Measurements from ENCODE around the gene FIBIN. TPM values are rescaled to one million over a fixed set of nuclear protein-coding genes. Genes with fewer than 3 reads are reported as not detected.
A peak's percentile ranks its signal among the peaks of the same experiment; 100 is the strongest.
"Not testable (repeated sequence)": the region's sequence is repeated elsewhere in the genome, so short reads cannot be mapped to it uniquely, and the experiment has no call there.

FIBIN gene
- total and polyA plus RNA-seq, 2 donors from 2014 or later = 14.5 to 85.4 TPM

GRCh38 chr11:26994631-26995095 is 751 bp downstream of the FIBIN start:
- H3K9ac ChIP-seq (ENCODE audit: low read length in 3 of 3) = peak overlapping the region; percentile 20 to 81 (median 57)
- TF ChIP-seq CTCF (IDR thresholded peaks at IDR 0.05; ENCODE audit: borderline replicate concordance, extremely low read depth, insufficient read depth) = no peak
- FAIRE-seq (no peak), DNase-seq (peak in 3 of 5 donors; percentile 11 to 85 (median 42))
- peaks cover 0 to 8% (median 0%) of the 10 kb centered on the region in 3 donors for H3K4me1 ChIP-seq (ENCODE audit: control insufficient read depth in 2 of 3, insufficient read depth in 2 of 3, low read depth in 1 of 3, low read length in 3 of 3)
- no peaks in the 10 kb centered on the region for H3K27me3 ChIP-seq (ENCODE audit: control insufficient read depth, insufficient read depth, low read length)
- H3K9me3 ChIP-seq (ENCODE audit: control insufficient read depth in 2 of 3, insufficient read depth in 1 of 3, low read length in 3 of 3) = no peaks in the 10 kb centered on the region
- intact Hi-C loops (cut with DNase I) = no loop called here
- peak overlapping the region; percentile 65 to 83 (median 79) for H3K4me3 ChIP-seq (ENCODE audit: low read length in 3 of 3)
- H3K27ac ChIP-seq (ENCODE audit: low read depth in 2 of 2, low read length in 2 of 2) = peak overlapping the region; percentile 34 to 63
- no peaks in the 10 kb centered on the region for H3K36me3 ChIP-seq (ENCODE audit: control insufficient read depth in 2 of 3, insufficient read depth in 3 of 3, low read length in 3 of 3)

- Histone ChIP-seq H3K4me3 (ENCODE audit: low read length in 3 of 3) (peak overlapping the region; percentile 5 to 83 (median 57)), H3K27me3 (ENCODE audit: control insufficient read depth, insufficient read depth, low read length) (no peaks in the 10 kb centered on the region), H3K4me1 (ENCODE audit: control insufficient read depth in 2 of 3, insufficient read depth in 2 of 3, low read depth in 1 of 3, low read length in 3 of 3) (peaks cover 0 to 8% (median 0%) of the 10 kb centered on the region in 3 donors), H3K36me3 (ENCODE audit: control insufficient read depth in 2 of 3, insufficient read depth in 3 of 3, low read length in 3 of 3) (no peaks in the 10 kb centered on the region), H3K9me3 (ENCODE audit: control insufficient read depth in 2 of 3, insufficient read depth in 1 of 3, low read length in 3 of 3) (no peaks in the 10 kb centered on the region), H3K27ac (ENCODE audit: low read depth in 2 of 2, low read length in 2 of 2) (no peak overlapping the region), H3K9ac (ENCODE audit: low read length in 3 of 3) (no peak overlapping the region)
- TF ChIP-seq CTCF (IDR thresholded peaks at IDR 0.05; ENCODE audit: borderline replicate concordance, extremely low read depth, insufficient read depth) = no peak
- FAIRE-seq = no peak
- no peak for DNase-seq
- intact Hi-C loops (cut with DNase I) = no loop called here
Observed at GRCh38 chr11:26995701-26996460, 2.0 kb downstream of the FIBIN start.

GRCh38 chr11:26997378-26997777 is 3.5 kb downstream of the FIBIN start:
- Histone ChIP-seq H3K4me1 (ENCODE audit: control insufficient read depth in 2 of 3, insufficient read depth in 2 of 3, low read depth in 1 of 3, low read length in 3 of 3) (peaks cover 0 to 8% (median 0%) of the 10 kb centered on the region in 3 donors), H3K27me3 (ENCODE audit: control insufficient read depth, insufficient read depth, low read length) (no peaks in the 10 kb centered on the region), H3K9ac (ENCODE audit: low read length in 3 of 3) (no peak overlapping the region), H3K27ac (ENCODE audit: low read depth in 2 of 2, low read length in 2 of 2) (no peak overlapping the region), H3K4me3 (ENCODE audit: low read length in 3 of 3) (no peak overlapping the region), H3K36me3 (ENCODE audit: control insufficient read depth in 2 of 3, insufficient read depth in 3 of 3, low read length in 3 of 3) (no peaks in the 10 kb centered on the region), H3K9me3 (ENCODE audit: control insufficient read depth in 2 of 3, insufficient read depth in 1 of 3, low read length in 3 of 3) (no peaks in the 10 kb centered on the region)
- intact Hi-C loops (cut with DNase I) = no loop called here
- no peak for TF ChIP-seq CTCF (IDR thresholded peaks at IDR 0.05; ENCODE audit: borderline replicate concordance, extremely low read depth, insufficient read depth)
- DNase-seq (no peak), FAIRE-seq (no peak)

GRCh38 chr11:27001136-27001730 is 7.3 kb downstream of the FIBIN start:
- DNase-seq; H3K27ac ChIP-seq (ENCODE audit: low read depth in 2 of 2, low read length in 2 of 2); H3K27me3 ChIP-seq (ENCODE audit: control insufficient read depth, insufficient read depth, low read length); H3K9ac ChIP-seq (ENCODE audit: low read length in 3 of 3); FAIRE-seq; H3K4me3 ChIP-seq (ENCODE audit: low read length in 3 of 3); H3K4me1 ChIP-seq (ENCODE audit: control insufficient read depth in 2 of 3, insufficient read depth in 2 of 3, low read depth in 1 of 3, low read length in 3 of 3); H3K36me3 ChIP-seq (ENCODE audit: control insufficient read depth in 2 of 3, insufficient read depth in 3 of 3, low read length in 3 of 3); H3K9me3 ChIP-seq (ENCODE audit: control insufficient read depth in 2 of 3, insufficient read depth in 1 of 3, low read length in 3 of 3); intact Hi-C loops (cut with DNase I): not testable (repeated sequence)
